DND-41 (cell line): ENCODE measurements around the gene ZNF654.

Source experiments
- CTCF ChIP-seq: IDR thresholded peaks from 2 replicates; pipeline ENCODE4 v1.5.1; 2012; ENCODE audit warnings: borderline replicate concordance, low read length, moderate library complexity, mild to moderate bottlenecking; ENCODE audit not compliant: poor library complexity, severe bottlenecking; ENCODE audit errors: extremely low read depth
- EZH2 ChIP-seq: IDR thresholded peaks from 3 replicates; pipeline ENCODE4 v1.6.1; 2012; ENCODE audit warnings: borderline replicate concordance, low read depth, mild to moderate bottlenecking, moderate library complexity, low read length, inconsistent platforms; ENCODE audit not compliant: severe bottlenecking

GRCh38 chr3:88030210-88030609 is 28.8 kb upstream of the ZNF654 start:
- TF ChIP-seq CTCF (no peak), EZH2 (no peak)
